ENCODE data around the gene CYB5D1. TPM values are rescaled to one million over a fixed set of nuclear protein-coding genes. Genes with fewer than 3 reads are reported as not detected.

The CYB5D1 gene
- total RNA-seq, 6 donors from 2014 or later = 5.2 to 12.4 (median 7.3) TPM

Small RNA genes lying within 50 kb of the gene (small RNA-seq; reads per million reads assigned to genes)
- 0 to 1.5 (median 0.65) reads per million in 4 donors for gene SCARNA21

Other genes with a start within 250 kb of the CYB5D1 start
- 10 to 100 TPM; 35.6 to 46.1 (median 38.4) TPM for gene FXR2, start 243.1 kb upstream of the CYB5D1 start, total RNA-seq
- gene SAT2, start 230.2 kb upstream of the CYB5D1 start, total RNA-seq = 100 to 1,000 TPM in 1 of 6 donors, 10 to 100 TPM in 5; 66.4 to 155 (median 81.3) TPM
- gene SHBG, start 227.9 kb upstream of the CYB5D1 start, total RNA-seq = under 1 TPM in 3 of 6 donors, not detected in 3; 0.34 to 0.88 (median 0.46) TPM
- gene ATP1B2, start 207.1 kb upstream of the CYB5D1 start, total RNA-seq = 1 to 10 TPM in 2 of 6 donors, under 1 TPM in 2, not detected in 2; 0.46 to 2.2 (median 0.97) TPM
- 10 to 100 TPM; 16.8 to 55.5 (median 21.9) TPM for gene TP53, start 170.5 kb upstream of the CYB5D1 start, total RNA-seq
- 10 to 100 TPM in 1 of 6 donors, 1 to 10 TPM in 5; 6.0 to 10.3 (median 7.8) TPM for gene WRAP53, start 169.5 kb upstream of the CYB5D1 start, total RNA-seq
- 1 to 10 TPM in 3 of 6 donors, under 1 TPM in 3; 0.22 to 5.0 (median 0.98) TPM for gene EFNB3, start 152.8 kb upstream of the CYB5D1 start, total RNA-seq
- 10 to 100 TPM in 2 of 6 donors, 1 to 10 TPM in 3, under 1 TPM in 1; 0.66 to 34.6 (median 6.0) TPM for gene DNAH2, start 140.3 kb upstream of the CYB5D1 start, total RNA-seq
- gene KDM6B, start 23.8 kb upstream of the CYB5D1 start, total RNA-seq = 10 to 100 TPM; 17.5 to 68.0 (median 42.2) TPM
- 10 to 100 TPM in 2 of 6 donors, 1 to 10 TPM in 3, not detected in 1; 1.6 to 16.1 (median 9.3) TPM for gene TMEM88, start 2.9 kb upstream of the CYB5D1 start, total RNA-seq
- 100 to 1,000 TPM in 2 of 6 donors, 10 to 100 TPM in 4; 50.0 to 111 (median 75.5) TPM for gene NAA38, start 444 bp upstream of the CYB5D1 start, total RNA-seq
- 100 to 1,000 TPM in 2 of 6 donors, 10 to 100 TPM in 4; 68.1 to 183 (median 91.3) TPM for gene CHD3, start 30.8 kb downstream of the CYB5D1 start, total RNA-seq
- 10 to 100 TPM in 1 of 6 donors, 1 to 10 TPM in 5; 5.5 to 24.5 (median 6.3) TPM for gene RNF227, start 58.3 kb downstream of the CYB5D1 start, total RNA-seq
- 1 to 10 TPM; 4.2 to 10.0 (median 5.7) TPM for gene KCNAB3, start 71.9 kb downstream of the CYB5D1 start, total RNA-seq
- gene TRAPPC1, start 73.9 kb downstream of the CYB5D1 start, total RNA-seq = 100 to 1,000 TPM in 2 of 6 donors, 10 to 100 TPM in 4; 70.4 to 148 (median 95.8) TPM
- gene CNTROB, start 74.2 kb downstream of the CYB5D1 start, total RNA-seq = 100 to 1,000 TPM in 2 of 6 donors, 10 to 100 TPM in 4; 50.6 to 216 (median 88.3) TPM
- gene GUCY2D, start 144.6 kb downstream of the CYB5D1 start, total RNA-seq = 1 to 10 TPM in 3 of 6 donors, not detected in 3; 2.6 to 5.0 (median 3.8) TPM
- 100 to 1,000 TPM in 3 of 6 donors, 10 to 100 TPM in 3; 46.2 to 177 (median 105) TPM for gene ALOX15B, start 181.1 kb downstream of the CYB5D1 start, total RNA-seq
- not detected for gene ALOX12B, start 229.7 kb downstream of the CYB5D1 start, total RNA-seq

All from upper lobe of left lung (tissue), 6 donors.